ENCODE data around the gene RGS6. TPM values are rescaled to one million over a fixed set of nuclear protein-coding genes. Genes with fewer than 3 reads are reported as not detected.

The RGS6 gene
- total RNA-seq, 2 experiments from 2014 or later, result not detected

DNA sequence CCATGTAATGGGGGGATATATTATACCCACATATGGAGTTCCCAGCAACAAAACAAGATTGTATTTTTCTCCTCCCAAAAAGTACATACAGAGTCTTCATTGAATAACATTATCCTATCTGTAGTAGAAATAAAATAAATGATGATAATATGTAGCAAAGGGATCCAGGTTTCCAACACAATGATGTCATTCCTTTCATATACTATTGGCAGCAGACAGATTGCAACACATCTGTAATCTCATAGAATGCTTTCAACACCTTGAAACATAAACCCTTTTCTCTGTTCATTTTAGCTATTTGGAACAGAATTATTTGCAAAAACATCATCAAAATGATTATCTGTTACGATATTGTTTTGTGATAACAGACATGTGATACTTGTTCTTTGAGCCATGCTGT, 644.0 kb downstream of the RGS6 start:
- ATAC-seq, result no peak
- H3K4me1 Mint-ChIP-seq (ENCODE audit: low read depth), result peaks cover 8% of the 10 kb centered on the region
- peaks cover 1% of the 10 kb centered on the region for H3K27me3 Mint-ChIP-seq
- no peaks in the 10 kb centered on the region for H3K36me3 Mint-ChIP-seq (ENCODE audit: low read depth)
- DNase-seq, result no peak
- H3K27ac Mint-ChIP-seq, result no peak overlapping the region
- H3K4me3 Mint-ChIP-seq, result no peak overlapping the region
- intact Hi-C loops (cut with micrococcal nuclease), result no loop called here
- ChIA-PET POLR2A (no interaction called here), CTCF (interaction anchor here (0.6 to 0.7 kb wide), 2 partner anchors 41 to 372 kb away, joined by 3 read pairs; no protein-coding TSS in a partner anchor)
- peaks cover 4% of the 10 kb centered on the region for H3K9me3 Mint-ChIP-seq
- TF ChIP-seq, protein P1, sequence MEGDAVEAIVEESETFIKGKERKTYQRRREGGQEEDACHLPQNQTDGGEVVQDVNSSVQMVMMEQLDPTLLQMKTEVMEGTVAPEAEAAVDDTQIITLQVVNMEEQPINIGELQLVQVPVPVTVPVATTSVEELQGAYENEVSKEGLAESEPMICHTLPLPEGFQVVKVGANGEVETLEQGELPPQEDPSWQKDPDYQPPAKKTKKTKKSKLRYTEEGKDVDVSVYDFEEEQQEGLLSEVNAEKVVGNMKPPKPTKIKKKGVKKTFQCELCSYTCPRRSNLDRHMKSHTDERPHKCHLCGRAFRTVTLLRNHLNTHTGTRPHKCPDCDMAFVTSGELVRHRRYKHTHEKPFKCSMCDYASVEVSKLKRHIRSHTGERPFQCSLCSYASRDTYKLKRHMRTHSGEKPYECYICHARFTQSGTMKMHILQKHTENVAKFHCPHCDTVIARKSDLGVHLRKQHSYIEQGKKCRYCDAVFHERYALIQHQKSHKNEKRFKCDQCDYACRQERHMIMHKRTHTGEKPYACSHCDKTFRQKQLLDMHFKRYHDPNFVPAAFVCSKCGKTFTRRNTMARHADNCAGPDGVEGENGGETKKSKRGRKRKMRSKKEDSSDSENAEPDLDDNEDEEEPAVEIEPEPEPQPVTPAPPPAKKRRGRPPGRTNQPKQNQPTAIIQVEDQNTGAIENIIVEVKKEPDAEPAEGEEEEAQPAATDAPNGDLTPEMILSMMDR (IDR thresholded peaks at IDR 0.05), result no peak

- H3K27ac Mint-ChIP-seq, result no peak overlapping the region
- H3K27me3 Mint-ChIP-seq, result peaks cover 4% of the 10 kb centered on the region
- CTCF ChIA-PET, result no interaction called here
- peaks cover 8% of the 10 kb centered on the region for H3K4me1 Mint-ChIP-seq (ENCODE audit: low read depth)
- POLR2A ChIA-PET, result no interaction called here
- H3K4me3 Mint-ChIP-seq, result no peak overlapping the region
- no peaks in the 10 kb centered on the region for H3K9me3 Mint-ChIP-seq
- DNase-seq (no peak), ATAC-seq (no peak)
- no peaks in the 10 kb centered on the region for H3K36me3 Mint-ChIP-seq (ENCODE audit: low read depth)
- intact Hi-C loops (cut with micrococcal nuclease), result no loop called here
- TF ChIP-seq, protein P1 (IDR thresholded peaks at IDR 0.05), result no peak
These were observed 645.3 kb downstream of the RGS6 start for GRCh38 chr14:72577521-72577920.

GRCh38 chr14:72578514-72578913, 646.3 kb downstream of the RGS6 start:
- ChIA-PET CTCF (no interaction called here), POLR2A (no interaction called here)
- no peak for ATAC-seq
- H3K9me3 Mint-ChIP-seq, result no peaks in the 10 kb centered on the region
- H3K27me3 Mint-ChIP-seq, result peaks cover 4% of the 10 kb centered on the region
- H3K4me3 Mint-ChIP-seq, result no peak overlapping the region
- H3K27ac Mint-ChIP-seq, result no peak overlapping the region
- intact Hi-C loops (cut with micrococcal nuclease), result no loop called here
- TF ChIP-seq, protein P1 (IDR thresholded peaks at IDR 0.05), result no peak
- no peaks in the 10 kb centered on the region for H3K36me3 Mint-ChIP-seq (ENCODE audit: low read depth)
- H3K4me1 Mint-ChIP-seq (ENCODE audit: low read depth), result peaks cover 8% of the 10 kb centered on the region
- no peak for DNase-seq

- H3K4me1 Mint-ChIP-seq (ENCODE audit: low read depth), result no peaks in the 10 kb centered on the region
- POLR2A ChIA-PET, result interaction anchor here (1.2 kb wide), 1 partner anchor 16 kb away, joined by 5 read pairs; no protein-coding TSS in a partner anchor
- CTCF ChIA-PET, result interaction anchor here (0.6 kb wide), 1 partner anchor 771 kb away, joined by 3 read pairs; no protein-coding TSS in a partner anchor
These were observed 650.4 kb downstream of the RGS6 start for GRCh38 chr14:72582582-72582981.

More at GRCh38 chr14:72582582-72582981, 650.4 kb downstream of the RGS6 start:
- DNase-seq (no peak), ATAC-seq (peak; percentile 69)
- H3K9me3 Mint-ChIP-seq, result no peaks in the 10 kb centered on the region
- no peak overlapping the region for H3K4me3 Mint-ChIP-seq
- H3K27ac Mint-ChIP-seq, result no peak overlapping the region
- TF ChIP-seq, protein P1 (IDR thresholded peaks at IDR 0.05), result no peak
- intact Hi-C loops (cut with micrococcal nuclease), result no loop called here
- peaks cover 6% of the 10 kb centered on the region for H3K27me3 Mint-ChIP-seq
- H3K36me3 Mint-ChIP-seq (ENCODE audit: low read depth), result no peaks in the 10 kb centered on the region

Measured in activated CD8-positive, alpha-beta T cell treated with anti-CD3 and anti-CD28 coated beads for 36 hours (primary cell).